ENCODE results near the gene MYH10. TPM values are rescaled to one million over a fixed set of nuclear protein-coding genes. Genes with fewer than 3 reads are reported as not detected.

Gene MYH10
- total RNA-seq, 1 donor from 2014 or later: 24.6 TPM

DNA sequence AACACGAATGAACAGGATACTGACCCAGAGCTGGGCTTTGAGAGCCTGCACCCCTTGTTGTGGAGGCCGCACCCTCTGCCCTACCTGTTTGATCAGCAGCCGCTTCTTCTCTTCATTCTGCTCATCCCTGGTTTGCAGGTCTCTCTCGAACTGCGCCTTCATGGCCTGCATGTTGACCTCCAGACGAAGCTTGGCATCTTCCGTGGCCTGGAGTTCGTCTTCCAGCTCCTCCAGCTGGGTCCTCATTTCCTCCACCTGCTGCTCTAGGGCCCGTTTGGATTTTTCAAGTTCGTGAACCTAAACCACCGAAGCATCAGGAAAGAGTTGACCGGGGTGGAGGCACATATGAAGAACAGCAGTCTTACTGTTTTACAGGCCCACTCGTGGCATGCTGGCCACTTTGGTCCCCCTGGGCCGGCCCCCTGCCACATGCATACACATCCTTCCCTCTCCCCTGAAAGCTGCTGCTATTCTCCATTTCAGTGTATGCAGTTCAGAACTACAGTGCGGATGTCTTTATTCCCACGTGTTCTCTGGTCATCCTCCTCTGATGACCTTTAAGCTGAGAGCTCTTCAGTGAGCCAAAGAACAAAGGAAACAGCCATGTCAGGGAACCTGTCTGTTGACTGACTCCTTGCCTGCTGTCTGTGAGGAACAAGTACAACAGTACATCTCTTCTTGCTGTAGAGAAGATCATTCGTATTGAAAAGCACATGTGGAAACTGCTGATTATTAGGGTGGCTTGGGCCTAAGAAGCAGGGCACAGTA, 140.1 kb downstream of the MYH10 start:
- no peak for ATAC-seq

DNA sequence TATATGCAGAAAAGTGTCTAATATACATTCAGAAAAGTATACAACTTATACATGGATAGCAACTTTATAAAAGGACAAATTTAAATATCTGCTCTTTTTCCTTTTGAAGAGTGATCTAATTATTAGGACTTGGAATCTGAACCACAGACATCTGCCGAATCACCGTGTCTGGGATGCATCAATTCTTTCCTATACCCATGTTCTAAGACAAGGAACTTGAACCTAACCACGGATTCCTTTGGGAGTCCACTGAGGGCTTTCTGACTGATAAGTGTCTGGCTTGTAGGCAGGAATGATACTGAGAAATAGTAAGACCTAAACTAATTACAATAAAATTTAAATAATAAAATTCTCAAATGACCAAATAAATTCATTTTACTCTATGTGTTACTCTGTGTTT, 140.7 kb downstream of the MYH10 start:
- ATAC-seq: no peak

DNA sequence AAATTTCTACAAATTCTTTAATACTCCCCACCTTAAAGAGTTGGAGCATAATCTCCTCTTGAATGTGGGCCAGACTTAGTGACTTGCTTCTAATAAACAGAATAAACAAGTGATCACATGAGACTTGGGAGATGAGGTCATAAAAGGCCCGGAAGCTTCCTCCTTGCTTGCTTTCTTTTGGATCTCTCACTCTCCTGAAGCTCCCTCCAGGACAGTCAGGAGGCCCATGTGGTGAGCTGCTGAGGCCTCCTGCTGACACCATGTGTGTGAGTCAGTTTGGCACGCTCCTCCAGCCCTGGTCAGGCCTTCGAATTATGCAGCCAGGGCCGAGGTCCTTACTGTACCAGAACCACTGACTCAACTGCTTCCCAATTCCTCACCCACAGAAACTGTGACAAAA, 141.6 kb downstream of the MYH10 start:
- ATAC-seq: peak; percentile 90

DNA sequence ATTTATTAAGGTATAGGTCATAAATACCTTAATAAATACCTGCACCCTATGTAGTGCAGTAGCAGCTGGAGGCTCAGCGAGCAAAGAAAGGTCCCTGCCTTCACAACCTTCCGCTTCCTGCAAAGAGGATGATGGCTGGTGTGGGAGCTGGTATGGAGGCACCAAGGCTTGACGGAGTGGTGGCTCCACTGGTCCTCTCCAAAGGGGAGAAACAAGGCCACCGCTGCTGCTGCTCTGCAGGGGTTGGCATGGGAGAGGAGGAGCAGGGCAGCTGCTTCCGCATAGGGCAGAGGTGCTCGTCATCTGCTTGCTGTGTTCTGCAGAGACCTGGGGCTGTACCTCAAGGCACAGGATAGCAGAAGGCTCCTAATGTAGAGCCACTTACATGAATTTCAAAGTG, 142.0 kb downstream of the MYH10 start:
- peak; percentile 4 for ATAC-seq

DNA sequence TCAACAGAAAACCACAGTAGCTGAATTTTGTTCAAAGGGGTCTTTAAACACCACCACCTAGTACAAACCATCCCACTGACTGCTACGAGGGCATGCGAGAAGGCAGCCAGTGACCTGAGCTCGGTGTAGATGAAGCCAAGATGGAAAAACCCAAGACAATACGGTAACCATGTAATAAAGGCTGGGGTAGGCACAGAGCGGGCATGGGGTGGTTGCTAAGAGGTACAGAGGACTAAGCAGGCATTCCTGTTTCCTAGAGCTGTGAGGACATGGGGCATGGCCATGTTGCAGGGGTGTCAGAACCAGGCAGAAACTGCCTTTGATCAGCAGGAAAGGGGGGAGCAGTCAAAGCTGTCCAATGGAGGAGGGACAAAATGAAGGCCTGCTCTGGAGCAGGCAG, 142.8 kb downstream of the MYH10 start:
- no peak for ATAC-seq

DNA sequence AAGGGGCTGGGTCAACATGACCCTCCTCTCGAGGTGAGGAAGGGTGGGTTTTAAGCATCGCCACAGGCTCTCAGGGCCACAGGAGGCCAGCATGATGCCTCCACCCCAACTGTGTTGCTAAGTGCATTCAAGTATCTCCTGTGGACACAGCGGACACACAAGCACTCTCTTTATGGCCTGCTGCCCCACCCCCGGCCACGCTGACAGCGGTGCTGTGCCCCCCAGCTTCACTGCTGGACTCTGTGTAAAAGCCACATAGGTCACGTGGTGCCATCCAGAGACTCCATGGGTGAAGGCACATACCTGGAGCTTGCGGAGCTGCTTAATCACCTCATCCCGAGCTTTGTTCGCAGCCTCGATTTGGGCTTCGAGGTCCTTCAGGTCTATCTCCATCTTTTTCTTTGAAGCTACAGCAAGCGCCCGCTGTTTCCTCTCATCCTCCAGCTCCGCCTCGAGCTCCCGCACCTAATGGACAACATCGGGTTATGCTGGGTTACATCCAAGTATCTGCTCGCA, 143.3 kb downstream of the MYH10 start:
- no peak for ATAC-seq

DNA sequence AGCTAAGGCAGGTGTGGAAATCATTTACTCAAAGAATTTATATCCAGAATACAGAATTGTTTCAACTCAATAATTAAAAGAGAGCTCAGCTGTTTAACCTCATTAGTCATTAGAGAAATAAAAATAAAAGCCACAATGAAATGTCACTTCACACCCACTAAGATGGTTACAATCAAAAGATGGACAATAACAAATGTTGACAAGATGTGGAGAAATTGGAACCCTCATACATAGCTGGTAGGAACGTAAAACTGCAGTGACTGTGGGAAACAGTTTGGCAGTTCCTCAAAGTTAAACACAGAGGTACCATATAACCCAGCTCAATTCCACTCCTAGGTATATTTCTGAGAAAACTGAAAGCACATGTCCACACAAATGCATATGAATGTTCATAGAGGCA, 145.0 kb downstream of the MYH10 start:
- ATAC-seq: no peak

DNA sequence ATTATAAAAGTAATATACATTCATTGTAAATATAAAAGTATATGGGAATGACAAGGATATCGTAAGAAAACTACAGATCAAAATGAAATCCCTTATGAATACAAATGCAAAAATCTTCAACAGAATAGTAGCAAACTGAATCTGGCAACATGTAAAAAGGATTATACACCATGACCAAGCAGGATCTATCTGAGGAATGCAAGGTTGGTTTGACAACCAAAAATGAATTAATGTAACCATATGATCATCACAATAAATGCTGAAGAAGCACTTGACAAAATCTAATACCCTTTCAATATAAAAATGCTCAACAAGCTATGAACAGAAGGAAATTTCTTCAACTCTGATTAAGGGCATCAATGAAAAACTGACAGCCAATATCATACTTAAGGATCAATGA, 146.1 kb downstream of the MYH10 start:
- no peak for ATAC-seq

DNA sequence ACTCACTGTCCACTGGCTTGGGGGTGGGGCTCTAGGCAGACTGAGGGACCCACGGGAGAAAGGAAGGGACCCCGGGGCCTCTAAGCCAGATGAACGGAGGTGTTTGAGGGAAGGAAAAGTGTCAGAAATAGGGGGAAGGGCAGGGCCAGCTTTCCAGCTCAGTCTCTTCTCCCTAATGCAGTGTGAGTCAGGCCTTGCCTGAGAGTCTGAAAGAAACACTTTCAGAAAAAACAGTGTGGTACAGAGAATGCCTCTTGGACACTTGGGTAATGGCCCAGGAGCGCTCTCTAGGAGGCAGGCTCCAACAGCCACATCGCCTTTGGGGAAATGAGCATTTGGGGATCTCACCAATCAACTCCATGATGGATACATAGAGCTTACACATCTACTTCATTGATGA, 148.0 kb downstream of the MYH10 start:
- ATAC-seq: peak; percentile 5

DNA sequence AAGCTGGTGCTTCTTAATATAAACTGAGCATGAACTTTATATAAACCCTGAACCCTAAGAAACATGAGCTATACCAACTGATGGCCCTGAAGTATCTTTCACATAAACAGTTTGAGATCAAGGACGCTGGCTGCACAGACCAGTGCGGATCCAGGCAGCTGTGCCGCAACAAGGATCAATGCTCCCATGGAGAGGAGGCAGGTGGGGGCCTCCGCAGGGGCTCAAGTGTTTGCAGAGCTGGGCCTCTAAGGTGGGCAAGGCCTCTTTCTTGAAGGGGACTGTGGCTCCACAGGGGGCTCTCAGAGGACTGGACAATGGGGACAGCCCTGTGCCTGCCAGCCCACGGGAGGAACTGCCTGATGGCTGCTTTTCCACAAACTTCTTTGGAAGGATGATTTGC, 148.8 kb downstream of the MYH10 start:
- ATAC-seq: no peak

DNA sequence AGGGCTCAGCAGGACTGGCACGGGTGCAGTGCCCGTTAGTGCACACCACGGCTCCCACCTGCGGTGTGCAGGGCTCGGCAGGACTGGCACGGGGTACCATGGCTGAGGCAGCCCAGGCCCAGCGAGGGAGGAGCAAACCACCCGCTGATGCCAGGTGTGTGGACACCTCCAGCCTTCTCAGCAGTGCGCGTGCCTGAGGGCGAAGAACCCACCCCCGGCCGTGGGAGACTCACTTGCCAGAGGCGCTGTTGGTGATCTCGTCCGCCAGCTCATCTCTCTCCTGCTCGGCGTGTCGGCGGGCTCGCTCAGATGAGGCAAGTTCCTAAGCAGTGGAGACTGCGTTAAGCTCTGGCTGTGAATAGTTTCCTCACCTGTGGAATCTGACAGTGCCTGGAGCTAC, 149.4 kb downstream of the MYH10 start:
- ATAC-seq: no peak

DNA sequence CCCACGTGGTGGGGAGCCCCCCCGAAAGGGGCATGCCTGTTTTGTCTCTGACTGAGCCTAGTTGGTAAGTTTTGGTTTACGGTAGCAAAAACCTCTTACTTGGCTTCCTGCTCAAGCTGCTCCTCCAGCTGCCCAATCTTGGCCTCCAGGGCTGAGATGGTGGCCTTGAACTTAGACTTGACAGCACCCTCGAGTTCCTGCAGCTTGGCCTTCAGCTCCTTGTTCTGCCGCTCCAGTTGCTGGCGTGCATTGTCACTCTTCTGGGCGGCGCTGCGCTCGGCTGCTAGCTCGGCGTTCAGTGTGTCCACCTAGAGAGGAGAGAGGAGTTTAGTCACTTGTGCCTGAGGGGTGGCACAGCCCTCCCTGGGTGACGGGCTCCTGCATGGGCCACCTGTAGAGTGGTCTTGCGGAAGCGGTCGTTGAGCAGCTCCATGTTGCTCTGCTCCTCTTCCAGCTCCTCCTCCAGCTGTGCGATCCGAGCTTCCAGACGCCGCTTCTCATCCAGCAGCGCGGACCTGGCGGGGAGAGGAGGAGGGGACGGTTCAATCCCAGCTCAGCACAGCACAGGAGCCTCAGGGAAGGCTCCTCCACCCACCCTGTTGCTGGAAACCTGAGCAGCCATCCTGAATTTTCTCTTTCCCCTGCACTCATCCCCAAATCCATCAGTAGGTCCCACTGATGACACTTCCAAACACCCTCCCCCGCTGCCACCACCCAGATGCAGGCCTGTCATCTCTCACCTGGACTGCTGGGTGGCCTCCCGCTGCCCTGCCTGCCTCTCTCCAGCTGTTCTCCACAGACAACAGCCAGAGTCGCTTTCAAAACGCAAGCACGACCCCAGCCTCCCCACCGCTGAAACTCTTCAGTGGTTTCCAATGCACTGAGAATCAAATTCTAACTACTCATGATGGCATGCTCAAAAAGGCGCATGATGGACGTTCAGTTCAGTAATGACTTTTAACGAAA, 150.2 kb downstream of the MYH10 start:
- peak; percentile 3 for ATAC-seq

DNA sequence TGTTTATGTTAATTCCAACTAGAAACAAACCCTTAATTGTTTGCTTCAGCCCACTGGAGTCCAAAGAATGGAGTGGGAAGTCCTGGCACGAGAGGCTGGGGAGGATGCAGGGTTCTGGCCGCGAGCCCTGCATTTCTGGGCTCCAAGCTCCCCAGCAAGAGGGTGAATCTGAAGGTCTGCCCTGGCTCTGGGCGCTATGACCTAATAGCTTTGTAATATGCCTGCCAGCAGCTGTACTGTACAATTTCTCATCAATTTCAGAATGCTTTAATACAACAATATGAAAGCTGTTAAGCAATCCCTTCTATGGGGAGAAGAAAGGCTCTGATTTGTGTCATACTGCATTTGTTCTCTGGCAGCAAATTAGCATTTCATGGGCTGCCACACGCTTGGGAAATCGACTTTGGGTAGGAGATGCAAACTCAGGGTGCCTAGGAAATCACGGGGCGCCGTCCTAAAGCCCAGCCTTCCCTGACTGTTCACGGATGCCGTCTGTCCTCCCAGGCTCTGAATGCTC, 151.0 kb downstream of the MYH10 start:
- no peak for ATAC-seq

DNA sequence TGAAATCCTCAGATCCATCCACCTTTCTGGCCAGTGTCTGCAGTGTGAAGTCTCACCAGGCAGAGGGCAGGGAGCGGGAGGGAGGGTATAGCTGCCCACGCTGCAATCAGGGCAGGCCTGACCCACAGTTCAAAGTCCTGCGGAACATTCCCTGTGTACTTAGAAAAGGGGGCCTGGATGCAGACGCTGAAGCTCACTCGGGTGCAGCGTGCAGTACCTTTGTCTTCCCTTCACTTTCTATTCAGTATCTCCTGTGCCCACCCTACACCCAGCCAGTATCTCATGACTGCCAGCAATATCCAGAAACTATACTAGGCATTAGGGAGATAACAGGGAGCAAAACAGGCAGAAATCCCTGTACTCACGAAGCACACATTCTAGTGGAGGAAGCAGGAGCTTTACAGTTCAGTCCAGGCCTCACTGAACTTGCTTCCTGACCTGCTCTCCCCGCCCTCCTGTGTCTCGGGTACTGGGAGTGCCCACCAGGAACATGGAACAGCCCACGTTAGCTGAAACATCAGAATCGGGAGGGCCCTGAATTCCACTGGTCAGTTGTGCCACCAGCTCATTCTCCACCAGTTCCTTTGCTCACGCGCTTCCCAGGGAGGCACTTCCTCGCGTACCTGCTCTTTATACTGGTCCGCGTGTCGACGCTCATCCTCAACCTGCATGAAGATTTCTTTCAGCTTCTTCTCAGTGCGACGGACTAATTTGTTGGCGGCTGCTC, 152.6 kb downstream of the MYH10 start:
- ATAC-seq: no peak

DNA sequence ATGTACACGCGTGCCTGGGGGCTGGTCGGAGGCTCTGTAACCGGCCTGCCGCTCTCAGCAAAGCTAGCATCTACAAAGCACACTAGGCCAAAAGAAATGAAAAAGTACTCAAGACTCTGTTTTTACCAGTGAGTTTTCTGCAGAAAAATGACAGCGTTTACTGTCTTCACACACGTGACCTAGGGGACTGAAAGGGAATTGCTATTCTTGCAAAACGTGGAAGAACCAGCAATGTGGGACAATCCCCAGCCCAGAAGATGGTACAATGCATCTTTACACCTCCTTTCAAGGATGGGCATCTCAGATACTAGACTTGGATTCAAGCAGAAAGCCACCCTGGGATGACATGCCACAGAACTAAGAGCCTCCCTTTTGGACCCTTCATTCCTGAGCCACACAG, 153.4 kb downstream of the MYH10 start:
- no peak for ATAC-seq

DNA sequence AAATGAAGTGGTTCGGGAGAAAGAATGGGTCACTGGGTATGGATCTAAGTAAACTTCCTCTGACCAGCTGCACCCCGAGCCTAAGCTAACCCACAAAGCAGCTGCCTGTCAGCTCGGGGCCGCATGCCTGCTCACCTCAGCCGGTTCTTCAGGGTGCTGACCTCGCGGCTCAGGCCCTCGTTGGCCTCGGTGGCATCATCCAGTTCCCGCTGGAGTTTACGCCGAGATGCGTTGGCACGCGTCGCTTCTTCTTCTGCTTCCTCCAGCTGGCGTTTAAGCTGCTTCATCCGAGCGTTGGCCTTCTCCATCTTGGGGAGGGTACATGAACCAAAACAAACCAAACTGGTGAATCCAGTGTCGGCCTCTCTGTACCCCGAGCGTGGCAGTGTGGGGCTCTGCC, 153.8 kb downstream of the MYH10 start:
- ATAC-seq: no peak

DNA sequence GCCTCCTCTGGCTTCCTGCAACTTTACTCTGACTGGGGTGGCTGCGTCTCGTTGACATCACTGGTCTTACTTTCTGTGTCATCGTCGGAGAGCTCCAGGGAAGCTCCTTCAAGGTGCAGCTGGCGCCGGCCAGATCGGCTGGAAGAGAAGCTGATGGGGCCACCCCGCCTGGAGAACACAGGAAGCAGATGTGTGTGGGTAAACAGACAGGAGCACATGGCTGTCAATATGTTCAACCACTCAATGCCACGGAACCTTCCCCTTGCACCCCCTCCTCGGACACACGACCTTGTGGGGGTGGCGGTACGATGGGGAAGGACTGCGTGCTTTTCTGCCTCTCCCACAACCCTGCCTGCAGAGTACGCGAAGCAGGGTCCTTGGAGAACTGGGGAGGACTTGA, 154.7 kb downstream of the MYH10 start:
- no peak for ATAC-seq

DNA sequence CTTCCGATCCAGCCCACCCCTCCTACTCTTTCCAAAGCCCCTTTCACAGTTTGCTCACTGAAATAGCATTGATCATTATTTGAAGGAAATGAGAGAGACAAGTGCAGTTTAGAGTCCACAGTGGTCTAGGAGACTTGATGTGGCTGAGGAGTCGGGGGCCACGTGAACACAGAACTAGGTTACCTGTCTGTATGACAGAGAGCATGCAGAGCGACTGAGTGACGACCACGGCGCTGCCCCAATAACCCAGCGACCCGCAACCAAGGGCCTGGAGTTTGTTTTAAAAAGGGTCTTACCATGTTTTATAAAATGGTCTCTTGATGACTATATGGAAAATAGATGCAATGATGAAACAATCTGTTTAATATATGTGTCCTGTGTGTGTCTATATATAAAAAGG, 155.3 kb downstream of the MYH10 start:
- no peak for ATAC-seq

DNA sequence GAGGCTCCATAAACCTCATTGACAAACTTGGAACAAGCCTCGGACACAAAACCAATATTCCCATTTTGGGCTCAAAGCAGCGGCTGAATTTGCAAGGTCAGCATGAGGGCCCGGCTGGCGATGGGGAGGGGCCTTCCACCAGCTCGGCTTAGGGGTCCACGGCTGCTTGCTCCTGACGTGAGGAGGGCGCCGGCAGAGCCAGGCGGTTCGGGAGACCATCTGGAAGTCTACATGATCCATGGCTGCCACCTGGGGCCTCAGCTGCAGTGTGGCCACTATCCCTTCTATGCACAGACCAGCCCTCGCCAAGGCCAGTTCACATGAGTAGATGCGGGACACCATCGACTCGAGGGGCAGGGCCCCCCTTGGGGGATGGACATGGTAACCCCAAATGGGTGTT, 155.7 kb downstream of the MYH10 start:
- no peak for ATAC-seq

DNA sequence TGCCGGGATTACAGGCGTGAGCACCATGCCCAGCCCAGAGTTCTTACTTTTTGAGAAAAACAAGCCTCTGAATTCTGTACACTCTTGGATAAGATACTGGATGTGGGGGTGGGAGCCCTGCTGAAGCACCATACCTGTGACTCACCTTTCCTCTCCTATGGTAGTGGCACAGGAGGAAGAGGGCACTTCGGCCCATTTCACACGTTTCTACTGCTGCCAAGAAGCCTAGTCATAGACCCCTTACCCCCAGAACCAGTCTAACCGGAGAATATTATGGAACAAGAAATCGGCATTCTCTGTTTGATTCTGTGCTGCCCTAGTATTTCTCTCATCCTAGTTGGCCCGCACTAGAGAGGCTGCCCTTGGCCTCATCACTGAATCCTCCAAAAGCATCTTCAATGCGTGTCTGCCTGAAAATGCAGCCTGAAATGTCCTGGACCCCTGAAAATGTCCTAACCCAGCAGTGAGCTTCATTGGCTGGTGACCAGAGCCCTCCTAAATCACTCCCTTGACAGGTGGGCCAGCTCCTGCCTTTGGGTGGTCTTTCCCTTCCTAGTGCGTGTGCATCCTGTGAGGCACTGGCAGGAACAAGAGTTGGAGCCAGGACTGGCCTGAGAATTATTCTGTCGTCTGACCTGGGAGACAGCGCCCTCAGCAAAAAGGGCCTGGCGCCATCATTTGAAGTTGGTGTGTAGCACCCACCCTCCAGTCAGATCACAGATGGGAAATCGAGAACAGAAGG, 156.9 kb downstream of the MYH10 start:
- ATAC-seq: no peak

DNA sequence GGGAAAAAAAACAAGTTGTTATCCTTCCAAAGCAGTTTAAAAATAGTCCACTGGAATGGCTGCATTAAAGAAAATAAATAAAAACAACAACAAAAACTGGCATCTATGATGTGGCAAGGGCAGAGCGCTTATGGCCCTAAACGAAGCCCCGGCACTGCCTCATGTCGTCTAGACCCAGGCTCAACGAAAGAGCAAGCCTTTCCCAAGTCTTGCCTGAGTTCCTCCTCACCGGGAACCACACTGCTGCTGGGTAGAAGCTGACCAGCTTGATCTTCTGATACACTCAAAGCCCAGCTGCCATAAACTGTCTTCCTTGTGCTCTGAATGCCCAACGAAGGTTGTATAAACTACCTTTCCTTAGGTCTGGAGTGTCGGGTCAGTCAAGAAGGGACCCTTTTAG, 157.9 kb downstream of the MYH10 start:
- ATAC-seq: no peak

DNA sequence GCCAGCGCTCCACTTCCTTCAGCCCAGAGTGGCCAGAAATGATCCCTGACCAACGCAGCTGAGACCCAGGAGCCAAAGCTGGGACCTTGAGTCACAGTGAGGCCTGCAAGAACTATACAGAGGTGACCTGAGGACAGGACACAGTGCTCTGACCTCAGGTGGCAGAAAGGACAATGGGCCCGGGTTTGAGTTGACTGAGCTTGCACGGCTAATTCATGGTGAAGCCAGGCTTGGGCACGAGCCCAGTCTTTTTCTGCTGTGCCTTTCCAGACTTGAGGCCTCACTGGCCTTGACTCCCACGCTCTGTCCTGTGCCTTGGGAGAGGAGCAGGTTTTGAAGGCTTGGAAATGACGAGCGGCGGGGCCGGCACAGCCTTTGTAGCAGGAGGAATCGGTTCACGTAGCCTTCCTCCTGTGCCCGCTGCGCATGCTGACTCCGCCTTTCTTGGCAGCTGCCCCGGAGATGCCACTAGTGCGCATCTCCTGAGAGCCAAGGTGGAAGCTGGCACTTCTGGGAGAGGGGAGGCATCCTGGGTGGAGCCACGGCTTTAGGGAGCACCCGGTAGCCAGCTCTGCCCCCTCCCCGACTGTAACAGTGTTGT, 160.0 kb downstream of the MYH10 start:
- ATAC-seq: peak; percentile 30
